Left renal cortex interstitium (tissue), 4 donors: ENCODE measurements around the gene NPR2. TPM values are rescaled to one million over a fixed set of nuclear protein-coding genes. Genes with fewer than 3 reads are reported as not detected.

Experiments used
- DNase-seq, 4 donors: peaks; one replicate each; pipeline ENCODE4 v3.0.0-alpha.2; 2013; ENCODE audit warnings: low read depth in 4 of 4, low spot score in 2 of 4, missing footprints in 1 of 4
- polyA plus RNA-seq, 4 donors: library from polyadenylated mRNA; unstranded; fragments of 120-200 nt; gene quantifications; one replicate each; pipeline ENCODE4 v1.2.1, GENCODE V29; 2013; ENCODE audit not compliant: insufficient read length in 4 of 4

Gene NPR2
- polyA plus RNA-seq, 4 donors = 20.5 to 30.8 (median 27.7) TPM

DNA sequence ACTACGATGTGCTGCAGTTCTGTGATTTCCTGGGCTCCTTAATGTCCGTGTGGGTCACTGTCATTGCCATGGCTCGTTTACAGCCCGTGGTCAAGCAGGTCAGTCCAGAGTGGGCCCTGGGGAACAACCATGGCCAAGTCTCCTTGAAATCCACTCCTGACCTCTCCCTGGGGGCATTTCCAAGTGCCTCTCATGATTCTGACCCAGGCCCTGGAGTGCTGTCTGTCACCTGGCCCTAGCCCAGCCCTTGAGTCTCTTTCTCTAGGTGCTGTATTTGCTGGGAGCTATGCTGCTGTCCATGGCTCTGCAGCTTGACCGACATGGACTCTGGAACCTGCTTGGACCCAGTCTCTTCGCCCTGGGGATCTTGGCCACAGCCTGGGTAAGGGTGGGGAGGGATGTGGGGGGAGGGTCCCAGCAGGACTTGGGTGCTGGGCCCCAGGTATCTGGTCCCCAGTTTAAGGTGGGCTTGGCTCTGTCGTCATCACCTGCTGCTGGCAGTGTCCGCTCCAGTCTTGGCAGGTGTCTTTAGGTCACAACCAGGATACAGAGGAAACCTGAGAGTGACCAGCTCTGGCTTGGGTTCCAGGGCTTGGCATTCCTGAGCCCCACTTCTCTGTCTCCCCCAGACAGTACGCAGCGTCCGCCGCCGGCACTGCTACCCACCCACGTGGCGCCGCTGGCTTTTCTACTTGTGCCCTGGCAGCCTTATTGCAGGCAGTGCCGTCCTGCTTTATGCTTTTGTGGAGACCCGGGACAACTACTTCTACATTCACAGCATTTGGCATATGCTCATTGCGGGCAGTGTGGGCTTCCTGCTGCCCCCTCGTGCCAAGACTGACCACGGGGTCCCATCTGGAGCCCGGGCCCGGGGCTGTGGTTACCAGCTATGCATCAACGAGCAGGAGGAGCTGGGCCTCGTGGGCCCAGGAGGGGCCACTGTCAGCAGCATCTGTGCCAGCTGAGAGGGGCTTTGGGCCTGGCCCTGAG is 61.8 kb downstream of the NPR2 start:
- DNase-seq = no peak

DNA sequence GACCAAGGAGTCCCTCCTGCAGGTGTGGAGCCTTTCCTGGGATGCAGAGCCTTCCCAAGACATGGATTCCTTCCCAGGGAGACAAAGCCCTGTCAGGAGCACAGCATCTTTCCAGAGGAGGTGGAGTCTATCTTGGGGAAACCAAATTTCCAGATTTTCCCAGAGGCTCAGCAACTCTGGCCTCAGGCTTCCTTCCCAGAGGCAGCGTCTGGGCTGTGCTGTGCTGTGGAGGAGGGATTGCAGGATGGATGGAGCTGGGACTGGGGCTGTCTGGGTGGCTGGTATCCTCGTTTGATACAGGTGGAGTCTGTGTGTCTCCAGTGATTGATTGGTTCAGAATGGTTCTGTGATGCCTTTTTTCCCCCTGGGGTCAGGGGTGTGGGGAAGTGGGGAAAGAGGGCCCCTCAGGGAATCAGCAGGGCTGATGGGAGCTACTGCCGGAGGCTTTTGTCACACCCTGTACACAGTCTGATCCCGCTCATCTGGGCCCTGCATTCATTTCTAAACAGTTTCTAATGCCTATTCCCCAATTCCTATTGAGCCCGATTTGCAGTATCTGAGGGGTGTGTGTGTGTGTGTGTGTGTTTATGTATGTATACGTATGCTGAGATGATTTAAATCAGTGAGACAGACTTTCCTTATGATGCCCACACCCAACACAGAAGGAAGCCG is 62.8 kb downstream of the NPR2 start:
- no peak for DNase-seq

DNA sequence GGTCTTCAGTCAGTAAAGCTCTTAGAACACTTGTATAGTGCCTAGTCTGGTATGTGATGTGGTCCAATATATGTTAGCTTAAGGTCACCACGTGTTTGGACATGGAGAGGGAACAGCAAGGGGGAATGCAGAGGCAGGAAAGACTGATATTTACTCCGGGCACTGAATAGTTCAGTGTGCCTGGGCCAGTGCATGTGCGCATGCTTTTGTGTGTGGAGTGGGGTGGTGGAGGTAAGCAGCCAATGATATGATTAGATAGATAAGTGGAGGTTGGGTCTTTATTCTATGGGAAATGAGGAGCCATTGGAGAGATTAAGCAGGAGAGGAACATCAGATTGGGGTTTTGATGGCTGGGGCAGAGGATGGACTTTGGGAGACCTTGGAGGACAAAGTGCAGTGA is 64.8 kb downstream of the NPR2 start:
- no peak for DNase-seq

GRCh38 chr9:35856882-35857281 is 65.5 kb downstream of the NPR2 start:
- no peak for DNase-seq

DNA sequence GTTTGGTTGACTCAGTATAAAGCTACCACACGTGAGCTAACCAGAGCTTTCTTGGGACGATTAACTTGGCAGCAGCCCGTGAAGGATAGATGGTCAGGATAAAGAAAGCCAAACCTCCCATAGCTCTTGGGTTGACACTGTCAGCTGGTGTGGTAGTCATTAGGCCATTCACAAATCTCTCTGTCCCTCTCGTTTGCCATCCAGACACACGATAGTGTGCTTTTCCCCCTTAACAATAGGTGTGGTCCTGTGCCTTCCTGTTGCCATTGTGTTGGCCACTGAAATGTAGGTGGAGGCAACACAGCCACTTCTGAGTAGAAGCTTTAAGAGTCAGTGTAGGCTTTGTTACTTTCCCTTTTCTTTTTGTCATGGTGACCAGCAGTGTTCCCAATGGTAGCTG is 67.1 kb downstream of the NPR2 start:
- no peak for DNase-seq

Other genes with a start within 250 kb of the NPR2 start
- 10 to 100 TPM; 29.4 to 51.9 (median 41.7) TPM for gene TESK1, start 186.3 kb upstream of the NPR2 start, polyA plus RNA-seq
- gene CD72, start 173.2 kb upstream of the NPR2 start, polyA plus RNA-seq = 1 to 10 TPM; 2.4 to 3.4 (median 2.9) TPM
- under 1 TPM; 0.14 to 0.30 (median 0.18) TPM for gene SIT1, start 140.7 kb upstream of the NPR2 start, polyA plus RNA-seq
- not detected for gene RMRP, start 133.6 kb upstream of the NPR2 start, polyA plus RNA-seq
- gene CCDC107, start 133.3 kb upstream of the NPR2 start, polyA plus RNA-seq = 10 to 100 TPM; 16.3 to 25.8 (median 19.7) TPM
- 10 to 100 TPM in 2 of 4 donors, 1 to 10 TPM in 2; 6.1 to 11.0 (median 9.9) TPM for gene ARHGEF39, start 126.4 kb upstream of the NPR2 start, polyA plus RNA-seq
- 1 to 10 TPM in 1 of 4 donors, under 1 TPM in 3; 0.61 to 1.2 (median 0.89) TPM for gene CA9, start 117.7 kb upstream of the NPR2 start, polyA plus RNA-seq
- 100 to 1,000 TPM; 127 to 206 (median 194) TPM for gene TPM2, start 101.7 kb upstream of the NPR2 start, polyA plus RNA-seq
- gene TLN1, start 59.4 kb upstream of the NPR2 start, polyA plus RNA-seq = 100 to 1,000 TPM; 144 to 186 (median 174) TPM
- 10 to 100 TPM; 38.0 to 44.0 (median 39.0) TPM for gene CREB3, start 58.9 kb upstream of the NPR2 start, polyA plus RNA-seq
- gene GBA2, start 42.4 kb upstream of the NPR2 start, polyA plus RNA-seq = 100 to 1,000 TPM in 2 of 4 donors, 10 to 100 TPM in 2; 91.6 to 145 (median 116) TPM
- gene RGP1, start 42.3 kb upstream of the NPR2 start, polyA plus RNA-seq = 10 to 100 TPM; 26.0 to 31.0 (median 27.8) TPM
- not detected for gene MSMP, start 37.3 kb upstream of the NPR2 start, polyA plus RNA-seq
- 1 to 10 TPM; 5.2 to 9.5 (median 6.0) TPM for gene SPAG8, start 20.7 kb downstream of the NPR2 start, polyA plus RNA-seq
- 10 to 100 TPM; 47.6 to 70.1 (median 52.5) TPM for gene HINT2, start 23.5 kb downstream of the NPR2 start, polyA plus RNA-seq
- gene FAM221B, start 37.1 kb downstream of the NPR2 start, polyA plus RNA-seq = under 1 TPM in 3 of 4 donors, not detected in 1; 0.08 to 0.60 (median 0.22) TPM
- gene TMEM8B, start 37.6 kb downstream of the NPR2 start, polyA plus RNA-seq = 10 to 100 TPM; 25.6 to 39.5 (median 29.2) TPM
- gene OR13J1, start 78.8 kb downstream of the NPR2 start, polyA plus RNA-seq = not detected
- under 1 TPM in 3 of 4 donors, not detected in 1; 0.19 to 0.61 (median 0.28) TPM for gene HRCT1, start 114.6 kb downstream of the NPR2 start, polyA plus RNA-seq
- 1 to 10 TPM; 1.3 to 2.2 (median 2.1) TPM for gene SPAAR, start 117.9 kb downstream of the NPR2 start, polyA plus RNA-seq
- not detected for gene OR2S2, start 166.6 kb downstream of the NPR2 start, polyA plus RNA-seq
- 10 to 100 TPM; 27.5 to 30.9 (median 29.2) TPM for gene RECK, start 245.3 kb downstream of the NPR2 start, polyA plus RNA-seq